HCT116 (cell line): ENCODE measurements around the gene CDKN1A. TPM values are rescaled to one million over a fixed set of nuclear protein-coding genes. Genes with fewer than 3 reads are reported as not detected.

Source experiments
- ATAC-seq: fragments of 200-7000 bp; cut with Tn5 transposase; 2 replicates; pipeline ENCODE4 v1.9.1; 2020; ENCODE audit warnings: mild to moderate bottlenecking, moderate library complexity
- BruUV-seq: library from RNA; stranded (reverse); fragments of 400-500 nt; replicated peaks from 2 replicates; lab custom pipeline; 2021; lab: Mats Ljungman, UMichigan
- CTCF ChIA-PET: fragments of 300-600 bp; sonication (Branson Sonifier 250); formaldehyde crosslinking; loops from one replicate; lab custom pipeline; 2021; ENCODE audit warnings: antibody characterized with exemption; lab: Charles Lee
- POLR2A ChIA-PET: fragments of 300-600, 350-600 bp; sonication (Branson Sonifier 250); formaldehyde crosslinking; loops from one replicate; lab custom pipeline; 2021; ENCODE audit warnings: antibody characterized with exemption; lab: Charles Lee
- RAD21 ChIA-PET, 2 experiments: fragments of 300-600 bp; sonication (Branson Sonifier 250); formaldehyde crosslinking; loops; one replicate each; lab custom pipeline; 2023; ENCODE audit warnings: low total read pairs in 2 of 2; ENCODE audit not compliant: uncharacterized antibody in 2 of 2, unreplicated experiment in 2 of 2, low non-redundant PET in 1 of 2; lab: Charles Lee
- DNase-seq: peaks from one replicate; pipeline ENCODE4 v3.0.0-alpha.2; 2010; ENCODE audit warnings: low read depth, low spot score
- H2AFZ ChIP-seq: fragments of 200-600 bp; shearing (Covaris generic), sonication (generic); 2 replicates; pipeline ENCODE4 v1.6.1; 2017; ENCODE audit warnings: low read depth, mixed run types, mixed read lengths, antibody characterized with exemption, low read length; ENCODE audit not compliant: poor library complexity, severe bottlenecking
- H3K27ac ChIP-seq: 2 replicates; pipeline ENCODE4 v1.5.1; 2012; ENCODE audit warnings: low read depth, low read length
- H3K27me3 ChIP-seq: fragments of 200-600 bp; sonication (generic); 2 replicates; pipeline ENCODE4 v1.6.1; 2016; ENCODE audit warnings: mixed run types, low read length, mixed read lengths; ENCODE audit not compliant: insufficient read depth
- H3K36me3 ChIP-seq, 2 experiments: fragments of 200-500 bp in 1 of 2; fragments of 200-600 bp in 1 of 2; sonication (Bioruptor generic) in 1 of 2; sonication (generic) in 1 of 2; 2 replicates each; pipeline versions ENCODE4 v1.5.1 to v1.6.1; 2014 to 2016; ENCODE audit warnings: low read length in 2 of 2, inconsistent platforms in 1 of 2, mixed read lengths in 1 of 2, mixed run types in 1 of 2; ENCODE audit not compliant: insufficient read depth in 2 of 2, control insufficient read depth in 1 of 2
- H3K4me1 ChIP-seq, 2 experiments: fragments of 200-600 bp in 1 of 2; sonication (generic) in 1 of 2; 2 replicates each; pipeline versions ENCODE4 v1.5.1 to v1.6.1; 2012 to 2017; ENCODE audit warnings: low read length in 2 of 2, inconsistent platforms in 1 of 2, mild to moderate bottlenecking in 1 of 2, mixed read lengths in 1 of 2, mixed run types in 1 of 2, moderate library complexity in 1 of 2; ENCODE audit not compliant: insufficient read depth in 2 of 2, control insufficient read depth in 1 of 2
- H3K4me2 ChIP-seq: fragments of 200-600 bp; sonication (generic); 2 replicates; pipeline ENCODE4 v1.6.1; 2017; ENCODE audit warnings: mixed run types, low read length, mixed read lengths
- H3K4me3 ChIP-seq, 2 experiments: fragments of 200-600 bp in 1 of 2; sonication (generic) in 1 of 2; replicated peaks in 1 of 2; 2 replicates each; pipeline ENCODE4 v1.5.1; 2011 to 2016; ENCODE audit warnings: low read length in 2 of 2, control low read depth in 1 of 2, low read depth in 1 of 2, mild to moderate bottlenecking in 1 of 2, mixed read lengths in 1 of 2, mixed run types in 1 of 2
- H3K79me2 ChIP-seq: fragments of 200-600 bp; sonication (generic); 2 replicates; pipeline ENCODE4 v1.6.1; 2017; ENCODE audit warnings: mild to moderate bottlenecking, mixed run types, low read length, moderate library complexity, mixed read lengths; ENCODE audit not compliant: insufficient read depth
- H3K9ac ChIP-seq: fragments of 200-600 bp; sonication (generic); 2 replicates; pipeline ENCODE4 v1.6.1; 2016; ENCODE audit warnings: low read length, mixed read lengths
- H3K9me2 ChIP-seq: fragments of 200-600 bp; sonication (generic), shearing (Covaris generic); 2 replicates; pipeline ENCODE4 v1.6.1; 2017; ENCODE audit warnings: mixed run types, mild to moderate bottlenecking, moderate library complexity; ENCODE audit not compliant: insufficient read depth
- H3K9me3 ChIP-seq, 2 experiments: fragments of 200-500 bp in 1 of 2; fragments of 200-600 bp in 1 of 2; sonication (Bioruptor generic) in 1 of 2; sonication (generic) in 1 of 2; 2 replicates each; pipeline ENCODE4 v1.6.1; 2014 to 2017; ENCODE audit warnings: low read length in 2 of 2, mixed read lengths in 2 of 2, inconsistent platforms in 1 of 2, low read depth in 1 of 2, mild to moderate bottlenecking in 1 of 2, mixed run types in 1 of 2, moderate library complexity in 1 of 2; ENCODE audit not compliant: control insufficient read depth in 1 of 2, insufficient read depth in 1 of 2
- H4K20me1 ChIP-seq: fragments of 200-600 bp; sonication (generic), shearing (Covaris generic); 2 replicates; pipeline ENCODE4 v1.6.1; 2017; ENCODE audit warnings: mixed run types, mild to moderate bottlenecking, moderate library complexity; ENCODE audit not compliant: insufficient read depth
- CBX3 ChIP-seq: IDR thresholded peaks from 2 replicates; pipeline ENCODE4 v1.6.1; 2012; ENCODE audit warnings: low read depth
- CTCF ChIP-seq, 3 experiments: fragments of 200-600 bp in 1 of 3; sonication (generic) in 1 of 3; IDR thresholded peaks in 2 of 3; conservative IDR thresholded peaks in 1 of 3; 2 replicates each; pipeline ENCODE4 v1.5.1; 2012 to 2017; ENCODE audit warnings: low read depth in 2 of 3, low read length in 2 of 3, antibody characterized with exemption in 1 of 3, borderline replicate concordance in 1 of 3, control low read depth in 1 of 3, mild to moderate bottlenecking in 1 of 3, mixed read lengths in 1 of 3, mixed run types in 1 of 3, moderate library complexity in 1 of 3; ENCODE audit not compliant: insufficient read depth in 1 of 3
- EGR1 ChIP-seq: IDR thresholded peaks from 2 replicates; pipeline ENCODE4 v1.6.1; 2012; ENCODE audit warnings: low read depth
- POLR2AphosphoS5 ChIP-seq: IDR thresholded peaks from 2 replicates; pipeline ENCODE4 v1.6.1; 2011; ENCODE audit warnings: mild to moderate bottlenecking, low read depth, low read length, moderate library complexity
- SRF ChIP-seq: IDR thresholded peaks from 2 replicates; pipeline ENCODE4 v1.6.1; 2012; ENCODE audit warnings: low read depth
- ZFX ChIP-seq: fragments of 450-650 bp; IDR thresholded peaks from 2 replicates; pipeline ENCODE4 v1.6.1; 2017
- intact Hi-C: fragments of 100-400 bp; cut with micrococcal nuclease; formaldehyde crosslinking; loops from 2 replicates; pipeline ENCODE4 v1.10.0; 2022
- total RNA-seq: library from RNA; stranded (reverse); gene quantifications from one replicate; pipeline ENCODE4 v1.2.1, GENCODE V29; 2021; ENCODE audit not compliant: unreplicated experiment

CDKN1A gene
- total RNA-seq, 1 experiment from 2014 or later, result 179 TPM

- Histone ChIP-seq H3K4me2 (no peak overlapping the region), H3K79me2 (no peaks in the 10 kb centered on the region), H2AFZ (no peak overlapping the region), H3K9ac (no peak overlapping the region), H3K4me1 (peaks cover 19 to 28% of the 10 kb centered on the region in 2 experiments; a peak in 3 of 4 replicates)
- RAD21 ChIA-PET, result no interaction called here
- TF ChIP-seq CTCF (IDR thresholded peaks at IDR 0.05 in 2 of 3, conservative IDR thresholded peaks at IDR 0.05 in 1 of 3; ENCODE audit: borderline replicate concordance in 1 of 3, insufficient read depth in 1 of 3, low read depth in 2 of 3, low read length in 2 of 3) (no peak), ZFX (no peak), EGR1 (no peak), CBX3 (no peak), POLR2AphosphoS5 (no peak), SRF (no peak)
- TF ChIP-seq, all 23 proteins: peak for 0
- Histone ChIP-seq H3K4me3 (no peak overlapping the region), H3K36me3 (no peaks in the 10 kb centered on the region), H3K9me3 (no peaks in the 10 kb centered on the region), H3K27me3 (no peaks in the 10 kb centered on the region), H3K9me2 (no peaks in the 10 kb centered on the region), H3K27ac (no peak overlapping the region), H4K20me1 (no peaks in the 10 kb centered on the region)
- intact Hi-C loops, result no loop called here
- ChIA-PET POLR2A (no interaction called here), CTCF (interaction anchor here (0.7 kb wide), 1 partner anchor 8 kb away, joined by 4 read pairs; no protein-coding TSS in a partner anchor)
- BruUV-seq, result no TSS peak
- no peak for DNase-seq
- ATAC-seq, result no peak
These were observed 37.0 kb upstream of the CDKN1A start for GRCh38 chr6:36641543-36641942.
